Type B pancreatic cell (in vitro differentiated cells): ENCODE measurements around the gene NPHS2. TPM values are rescaled to one million over a fixed set of nuclear protein-coding genes. Genes with fewer than 3 reads are reported as not detected.

Experiments used
- DNase-seq: peaks from one replicate; pipeline ENCODE4 v3.0.0; 2021; ENCODE audit warnings: mixed read lengths; ENCODE audit not compliant: unreplicated experiment; ENCODE audit errors: extremely low spot score
- H3K27ac Mint-ChIP-seq: 2 replicates; pipeline ENCODE4 v1.8.0; 2021; ENCODE audit warnings: mild to moderate bottlenecking, mixed read lengths
- H3K27me3 Mint-ChIP-seq: 2 replicates; pipeline ENCODE4 v1.8.0; 2021; ENCODE audit warnings: mixed read lengths
- H3K36me3 Mint-ChIP-seq: 2 replicates; pipeline ENCODE4 v1.8.0; 2021; ENCODE audit warnings: mixed read lengths
- H3K4me1 Mint-ChIP-seq: one replicate; pipeline ENCODE4 v1.8.0; 2021; ENCODE audit warnings: mixed read lengths; ENCODE audit not compliant: unreplicated experiment
- H3K4me3 Mint-ChIP-seq: 2 replicates; pipeline ENCODE4 v1.8.0; 2021; ENCODE audit warnings: mild to moderate bottlenecking, mixed read lengths
- H3K9me3 Mint-ChIP-seq: 2 replicates; pipeline ENCODE4 v1.8.0; 2021; ENCODE audit warnings: mixed read lengths
- total RNA-seq: library from RNA; stranded (reverse); gene quantifications from 2 replicates; pipeline ENCODE4 v1.2.1, GENCODE V29; 2021; ENCODE audit warnings: low replicate concordance
- TF ChIP-seq, protein P1 (sequence below): fragments of 200-600 bp; sonication (generic); conservative IDR thresholded peaks from 2 replicates; pipeline ENCODE4 v1.5.0; 2021; ENCODE audit warnings: antibody characterized with exemption, mild to moderate bottlenecking

NPHS2 gene
- total RNA-seq, 1 donor from 2014 or later: 0.31 TPM

DNA sequence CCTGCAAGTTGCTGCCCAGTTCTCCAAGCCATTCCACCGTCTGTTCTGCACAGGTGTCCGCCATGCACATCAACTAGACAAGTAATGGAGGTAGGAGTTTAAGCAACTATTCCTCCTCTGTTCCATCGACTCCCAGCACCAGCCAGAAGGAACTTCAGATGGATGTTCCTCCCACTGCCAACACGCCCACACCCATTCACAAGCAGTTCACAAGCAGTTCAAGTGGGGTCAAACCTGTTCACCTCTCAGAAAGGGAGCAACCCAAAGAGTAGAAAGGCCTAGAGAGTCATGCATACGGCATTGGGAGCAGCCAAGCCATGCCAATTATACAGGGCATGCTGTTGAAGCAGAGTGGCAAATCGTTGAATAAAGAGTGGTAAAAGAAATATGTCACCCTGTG lies 11.6 kb upstream of the NPHS2 start:
- H3K9me3 Mint-ChIP-seq: no peaks in the 10 kb centered on the region

DNA sequence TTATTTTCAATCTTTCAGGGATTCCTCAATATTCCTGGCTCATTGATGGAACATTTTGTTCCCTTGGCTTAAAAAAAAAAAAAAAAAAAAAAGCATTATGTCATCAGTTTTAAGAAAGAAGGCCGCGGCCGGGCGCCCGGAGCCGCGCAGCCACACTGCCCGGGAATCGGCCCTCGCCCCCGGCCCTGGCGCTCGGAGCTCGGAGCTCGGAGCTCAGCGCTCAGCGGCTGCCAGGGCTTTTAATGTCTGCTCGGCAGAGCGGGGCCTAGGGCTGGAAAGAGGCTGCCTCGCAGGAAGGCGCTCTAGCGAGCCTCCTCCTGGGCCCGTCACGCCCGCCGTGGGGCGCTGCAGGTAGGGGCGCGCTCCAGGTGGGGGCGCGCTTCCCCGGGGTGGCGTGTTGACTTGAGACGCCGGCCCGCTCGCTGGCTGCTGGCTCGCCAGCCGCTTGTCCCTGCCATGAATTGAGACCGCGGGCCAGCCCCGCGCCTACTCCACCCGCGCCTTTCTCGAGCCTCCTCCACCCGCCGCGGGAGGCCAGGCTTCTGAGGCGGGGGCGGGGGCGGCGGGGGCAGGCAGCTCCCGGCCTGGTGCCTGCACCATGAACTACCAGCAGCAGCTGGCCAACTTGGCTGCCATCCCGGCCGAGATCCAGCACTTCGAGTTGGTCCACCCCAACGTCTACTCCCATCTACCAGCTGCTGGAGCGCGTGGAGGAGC lies 10.5 kb upstream of the NPHS2 start:
- no peak for DNase-seq
- no peaks in the 10 kb centered on the region for H3K9me3 Mint-ChIP-seq
- no peak overlapping the region for H3K27ac Mint-ChIP-seq
- peak overlapping the region; percentile 71 for H3K4me3 Mint-ChIP-seq
- TF ChIP-seq, protein P1, sequence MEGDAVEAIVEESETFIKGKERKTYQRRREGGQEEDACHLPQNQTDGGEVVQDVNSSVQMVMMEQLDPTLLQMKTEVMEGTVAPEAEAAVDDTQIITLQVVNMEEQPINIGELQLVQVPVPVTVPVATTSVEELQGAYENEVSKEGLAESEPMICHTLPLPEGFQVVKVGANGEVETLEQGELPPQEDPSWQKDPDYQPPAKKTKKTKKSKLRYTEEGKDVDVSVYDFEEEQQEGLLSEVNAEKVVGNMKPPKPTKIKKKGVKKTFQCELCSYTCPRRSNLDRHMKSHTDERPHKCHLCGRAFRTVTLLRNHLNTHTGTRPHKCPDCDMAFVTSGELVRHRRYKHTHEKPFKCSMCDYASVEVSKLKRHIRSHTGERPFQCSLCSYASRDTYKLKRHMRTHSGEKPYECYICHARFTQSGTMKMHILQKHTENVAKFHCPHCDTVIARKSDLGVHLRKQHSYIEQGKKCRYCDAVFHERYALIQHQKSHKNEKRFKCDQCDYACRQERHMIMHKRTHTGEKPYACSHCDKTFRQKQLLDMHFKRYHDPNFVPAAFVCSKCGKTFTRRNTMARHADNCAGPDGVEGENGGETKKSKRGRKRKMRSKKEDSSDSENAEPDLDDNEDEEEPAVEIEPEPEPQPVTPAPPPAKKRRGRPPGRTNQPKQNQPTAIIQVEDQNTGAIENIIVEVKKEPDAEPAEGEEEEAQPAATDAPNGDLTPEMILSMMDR: peak; percentile 73
- no peaks in the 10 kb centered on the region for H3K36me3 Mint-ChIP-seq
- H3K4me1 Mint-ChIP-seq: no peaks in the 10 kb centered on the region
- H3K27me3 Mint-ChIP-seq: peaks cover 30% of the 10 kb centered on the region

More for the DNA sequence above, 11.6 kb upstream of the NPHS2 start:
- H3K4me3 Mint-ChIP-seq: peak overlapping the region; percentile 41
- peaks cover 30% of the 10 kb centered on the region for H3K27me3 Mint-ChIP-seq
- TF ChIP-seq, protein P1: no peak
- no peak overlapping the region for H3K27ac Mint-ChIP-seq
- DNase-seq: no peak
- no peaks in the 10 kb centered on the region for H3K4me1 Mint-ChIP-seq
- H3K36me3 Mint-ChIP-seq: no peaks in the 10 kb centered on the region

DNA sequence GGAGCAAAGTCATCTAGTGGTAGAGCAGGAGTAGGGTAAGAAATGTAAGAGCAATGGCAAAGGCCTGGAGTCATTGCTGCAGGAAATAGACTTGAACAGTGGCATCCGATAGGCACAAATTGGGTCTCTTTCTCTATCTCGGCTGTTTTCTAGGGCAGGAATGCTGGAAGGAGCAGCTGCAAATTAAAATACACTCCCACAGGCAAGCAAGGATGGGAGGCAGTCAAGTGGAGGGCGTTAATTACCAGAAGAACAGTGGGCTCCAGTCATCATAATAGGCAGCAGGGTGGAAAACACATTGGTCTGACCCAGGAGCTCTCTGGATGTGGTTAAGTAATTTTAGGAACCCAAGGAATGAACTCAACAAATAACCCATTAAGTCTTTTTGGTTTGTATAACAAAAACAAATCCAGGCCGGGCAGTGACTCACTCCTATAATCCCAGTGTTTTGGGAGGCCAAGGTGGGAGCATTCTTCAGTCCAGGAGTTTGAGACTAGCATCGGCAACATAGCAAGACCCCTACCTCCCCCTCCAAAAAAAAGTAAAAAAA lies 8.1 kb upstream of the NPHS2 start:
- Mint-ChIP-seq H3K27me3 (peaks cover 39% of the 10 kb centered on the region), H3K4me1 (no peaks in the 10 kb centered on the region), H3K27ac (no peak overlapping the region), H3K4me3 (no peak overlapping the region), H3K9me3 (no peaks in the 10 kb centered on the region), H3K36me3 (no peaks in the 10 kb centered on the region)
- DNase-seq: no peak
- TF ChIP-seq, protein P1: no peak

DNA sequence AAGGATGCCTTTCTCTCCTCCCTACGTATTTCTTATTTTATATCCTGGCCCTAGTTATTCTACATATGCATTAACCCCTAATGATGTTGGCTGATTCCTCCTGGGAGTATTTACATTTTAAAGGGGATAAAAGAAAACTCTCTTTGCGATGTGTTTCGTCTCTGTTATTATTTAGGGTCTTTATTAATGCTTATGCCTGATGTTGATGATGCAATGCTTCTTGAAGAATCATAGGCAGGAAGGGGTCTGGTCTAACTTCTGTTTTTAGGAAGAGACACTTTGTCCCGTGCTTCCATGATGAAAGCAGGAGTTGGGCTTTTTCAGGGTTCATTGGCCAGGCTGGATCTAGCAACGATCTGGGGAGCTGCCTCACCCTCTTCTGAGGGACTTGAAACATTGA lies 761 bp upstream of the NPHS2 start:
- Mint-ChIP-seq H3K4me3 (peak overlapping the region; percentile 1), H3K36me3 (no peaks in the 10 kb centered on the region), H3K27ac (no peak overlapping the region), H3K4me1 (no peaks in the 10 kb centered on the region), H3K27me3 (peaks cover 74% of the 10 kb centered on the region), H3K9me3 (no peaks in the 10 kb centered on the region)
- DNase-seq: no peak
- TF ChIP-seq, protein P1: no peak

- no peak for DNase-seq
- TF ChIP-seq, protein P1: no peak
- Mint-ChIP-seq H3K27ac (no peak overlapping the region), H3K9me3 (no peaks in the 10 kb centered on the region), H3K4me1 (no peaks in the 10 kb centered on the region), H3K4me3 (no peak overlapping the region), H3K27me3 (no peaks in the 10 kb centered on the region), H3K36me3 (no peaks in the 10 kb centered on the region)
Measured at GRCh38 chr1:179558078-179558477, 17.7 kb downstream of the NPHS2 start.
